Measurements from ENCODE around the gene PEX11B. TPM values are rescaled to one million over a fixed set of nuclear protein-coding genes. Genes with fewer than 3 reads are reported as not detected.

The PEX11B gene
- total and polyA plus RNA-seq, 2 donors (not counting 3 experiments of a cell fraction or from before 2014, with no cell fraction given): 30.5 to 42.5 TPM

DNA sequence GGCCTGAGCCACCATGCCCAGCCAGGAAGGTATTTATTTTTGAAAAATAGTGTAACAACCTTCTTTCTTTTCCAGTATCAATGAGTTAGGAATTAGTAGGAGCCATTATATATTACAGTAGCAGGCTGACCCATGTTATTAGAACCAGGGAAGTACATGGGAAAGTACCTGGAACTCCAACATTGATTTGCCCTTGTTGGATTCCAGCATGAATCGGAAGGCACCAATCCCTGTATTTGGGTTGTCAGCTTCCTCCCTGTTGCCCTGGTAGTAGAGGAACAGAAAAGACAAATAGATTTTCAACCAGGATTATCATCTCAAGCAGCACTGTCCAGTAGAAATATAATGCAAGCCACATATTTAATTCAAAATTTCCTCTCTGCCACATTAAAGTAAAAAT lies 18.9 kb upstream of the PEX11B start:
- no peak for DNase-seq (ENCODE audit: low read depth, low spot score)
- FAIRE-seq: no peak
- H3K4me3 ChIP-seq (replicated peaks in 1 of 3; ENCODE audit: insufficient read depth in 1 of 3, low read depth in 1 of 3, low read length in 3 of 3): no peak overlapping the region
- no peaks in the 10 kb centered on the region for H3K27me3 ChIP-seq (ENCODE audit: control insufficient read depth in 2 of 2, insufficient read depth in 2 of 2, low read length in 2 of 2)
- no peak overlapping the region for H3K27ac ChIP-seq (ENCODE audit: insufficient read depth, low read depth, low read length)
- H4K20me1 ChIP-seq (replicated peaks; ENCODE audit: control insufficient read depth, extremely low read depth, insufficient read depth, low read length): no peaks in the 10 kb centered on the region
- ChIA-PET CTCF (interaction anchor here (1.5 kb wide), 1 partner anchor 92 kb away, joined by 4 read pairs; the partner anchor contains the start of gene NUDT17), POLR2A (interaction anchor here (1.0 to 1.8 kb wide), 2 partner anchors 10 to 18 kb away, joined by 3 to 5 read pairs; partner anchors contain the start of gene RBM8A)
- peaks cover 9 to 14% of the 10 kb centered on the region in 2 experiments for H3K36me3 ChIP-seq (ENCODE audit: control insufficient read depth in 2 of 2, extremely low read depth in 1 of 2, insufficient read depth in 2 of 2, low read length in 2 of 2)
- H3K9me3 ChIP-seq (replicated peaks; ENCODE audit: control insufficient read depth, insufficient read depth, low read length): no peaks in the 10 kb centered on the region
- H3K4me1 ChIP-seq (ENCODE audit: control insufficient read depth, extremely low read depth, insufficient read depth, low read length): no peaks in the 10 kb centered on the region
- no peak overlapping the region for H3K4me2 ChIP-seq (ENCODE audit: insufficient read depth, low read length)
- no peak for TF ChIP-seq FOS (IDR thresholded peaks at IDR 0.05; ENCODE audit: borderline replicate concordance, insufficient read depth, low read length)
- TF ChIP-seq MYC (IDR thresholded peaks at IDR 0.05; ENCODE audit: low read depth, low read length): no peak
- TF ChIP-seq, protein P1, sequence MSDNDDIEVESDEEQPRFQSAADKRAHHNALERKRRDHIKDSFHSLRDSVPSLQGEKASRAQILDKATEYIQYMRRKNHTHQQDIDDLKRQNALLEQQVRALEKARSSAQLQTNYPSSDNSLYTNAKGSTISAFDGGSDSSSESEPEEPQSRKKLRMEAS (IDR thresholded peaks at IDR 0.05; ENCODE audit: insufficient read depth, insufficient read length): no peak
- no peak for TF ChIP-seq GATA2 (IDR thresholded peaks at IDR 0.05; ENCODE audit: insufficient read depth, insufficient read length, low read depth, low read length)
- no peak for TF ChIP-seq EZH2 (IDR thresholded peaks at IDR 0.05; ENCODE audit: borderline replicate concordance, low read depth, low read length, severe bottlenecking)
- TF ChIP-seq POLR2A (IDR thresholded peaks at IDR 0.05; ENCODE audit: low read depth, low read length): no peak
- no peak for TF ChIP-seq POLR2AphosphoS5 (IDR thresholded peaks at IDR 0.05; ENCODE audit: insufficient read depth, low read depth, low read length)
- intact Hi-C loops (cut with micrococcal nuclease): no loop called here
- no peaks in the 10 kb centered on the region for H3K79me2 ChIP-seq (ENCODE audit: control insufficient read depth, insufficient read depth, low read length)
- H3K9me1 ChIP-seq (replicated peaks; ENCODE audit: control insufficient read depth, extremely low read depth, insufficient read depth, low read length): no peaks in the 10 kb centered on the region
- no peak overlapping the region for H3K9ac ChIP-seq (replicated peaks; ENCODE audit: extremely low read depth, insufficient read depth, low read length)
- dilution Hi-C loops (cut with MboI; ENCODE audit: extremely low pct_ligation_motif_present, low sequenced_read_pairs): no loop called here
- H2AFZ ChIP-seq (ENCODE audit: low read depth, low read length): no peak overlapping the region
- no TSS peak for BruUV-seq (replicated peaks)

DNA sequence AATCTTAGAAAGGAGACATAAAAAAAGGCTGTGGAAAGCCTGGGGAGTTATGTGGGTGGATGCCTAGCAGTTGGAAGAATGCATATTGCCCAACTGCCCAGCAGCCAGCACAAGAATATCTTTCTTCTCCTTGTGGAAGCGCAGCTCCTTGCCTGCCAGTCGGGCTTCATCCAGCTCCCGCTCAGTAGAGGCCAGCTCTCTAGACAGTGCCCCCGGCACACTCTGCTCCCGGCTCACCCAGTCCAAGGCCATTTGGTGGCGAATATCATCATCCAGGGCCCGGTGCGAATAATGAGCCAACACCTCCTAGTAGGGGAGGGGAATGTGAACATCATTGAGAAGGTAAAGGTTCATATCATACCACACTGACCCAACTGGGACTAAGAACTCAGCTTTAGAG lies 17.7 kb upstream of the PEX11B start:
- H3K9me1 ChIP-seq (replicated peaks; ENCODE audit: control insufficient read depth, extremely low read depth, insufficient read depth, low read length): no peaks in the 10 kb centered on the region
- intact Hi-C loops (cut with micrococcal nuclease) (no loop called here), dilution Hi-C loops (cut with MboI; ENCODE audit: extremely low pct_ligation_motif_present, low sequenced_read_pairs) (no loop called here)
- ChIA-PET POLR2A (interaction anchor here (1.0 to 1.8 kb wide), 2 partner anchors 9 to 19 kb away, joined by 3 to 5 read pairs; partner anchors contain the start of gene RBM8A), CTCF (interaction anchor here (1.2 kb wide), 1 partner anchor 27 kb away, joined by 3 read pairs; the partner anchor contains the start of gene ITGA10)
- H3K27ac ChIP-seq (ENCODE audit: insufficient read depth, low read depth, low read length): no peak overlapping the region
- no peak overlapping the region for H3K4me2 ChIP-seq (ENCODE audit: insufficient read depth, low read length)
- no peaks in the 10 kb centered on the region for H3K27me3 ChIP-seq (ENCODE audit: control insufficient read depth in 2 of 2, insufficient read depth in 2 of 2, low read length in 2 of 2)
- no peak for TF ChIP-seq JUN (IDR thresholded peaks at IDR 0.05; ENCODE audit: borderline replicate concordance, insufficient read depth, insufficient read length, low read depth)
- TF ChIP-seq EZH2 (IDR thresholded peaks at IDR 0.05; ENCODE audit: borderline replicate concordance, low read depth, low read length, severe bottlenecking): no peak
- no peak for TF ChIP-seq POLR2AphosphoS5 (IDR thresholded peaks at IDR 0.05; ENCODE audit: insufficient read depth, low read depth, low read length)
- TF ChIP-seq, protein P1 (IDR thresholded peaks at IDR 0.05; ENCODE audit: insufficient read depth, insufficient read length): no peak
- no peak for TF ChIP-seq GATA2 (IDR thresholded peaks at IDR 0.05; ENCODE audit: insufficient read depth, insufficient read length, low read depth, low read length)
- no peak for TF ChIP-seq FOS (IDR thresholded peaks at IDR 0.05; ENCODE audit: borderline replicate concordance, insufficient read depth, low read length)
- no peak for TF ChIP-seq POLR2A (IDR thresholded peaks at IDR 0.05; ENCODE audit: low read depth, low read length)
- no peak for TF ChIP-seq MYC (IDR thresholded peaks at IDR 0.05; ENCODE audit: low read depth, low read length)
- TF ChIP-seq, protein P2, sequence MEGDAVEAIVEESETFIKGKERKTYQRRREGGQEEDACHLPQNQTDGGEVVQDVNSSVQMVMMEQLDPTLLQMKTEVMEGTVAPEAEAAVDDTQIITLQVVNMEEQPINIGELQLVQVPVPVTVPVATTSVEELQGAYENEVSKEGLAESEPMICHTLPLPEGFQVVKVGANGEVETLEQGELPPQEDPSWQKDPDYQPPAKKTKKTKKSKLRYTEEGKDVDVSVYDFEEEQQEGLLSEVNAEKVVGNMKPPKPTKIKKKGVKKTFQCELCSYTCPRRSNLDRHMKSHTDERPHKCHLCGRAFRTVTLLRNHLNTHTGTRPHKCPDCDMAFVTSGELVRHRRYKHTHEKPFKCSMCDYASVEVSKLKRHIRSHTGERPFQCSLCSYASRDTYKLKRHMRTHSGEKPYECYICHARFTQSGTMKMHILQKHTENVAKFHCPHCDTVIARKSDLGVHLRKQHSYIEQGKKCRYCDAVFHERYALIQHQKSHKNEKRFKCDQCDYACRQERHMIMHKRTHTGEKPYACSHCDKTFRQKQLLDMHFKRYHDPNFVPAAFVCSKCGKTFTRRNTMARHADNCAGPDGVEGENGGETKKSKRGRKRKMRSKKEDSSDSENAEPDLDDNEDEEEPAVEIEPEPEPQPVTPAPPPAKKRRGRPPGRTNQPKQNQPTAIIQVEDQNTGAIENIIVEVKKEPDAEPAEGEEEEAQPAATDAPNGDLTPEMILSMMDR (IDR thresholded peaks at IDR 0.05; ENCODE audit: extremely low read depth in 1 of 2, insufficient read depth in 1 of 2, low read depth in 1 of 2, low read length in 2 of 2): no peak
- H3K9ac ChIP-seq (replicated peaks; ENCODE audit: extremely low read depth, insufficient read depth, low read length): no peak overlapping the region
- no peaks in the 10 kb centered on the region for H4K20me1 ChIP-seq (replicated peaks; ENCODE audit: control insufficient read depth, extremely low read depth, insufficient read depth, low read length)
- H3K9me3 ChIP-seq (replicated peaks; ENCODE audit: control insufficient read depth, insufficient read depth, low read length): no peaks in the 10 kb centered on the region
- H2AFZ ChIP-seq (ENCODE audit: low read depth, low read length): no peak overlapping the region
- FAIRE-seq: no peak
- H3K4me3 ChIP-seq (replicated peaks in 1 of 3; ENCODE audit: insufficient read depth in 1 of 3, low read depth in 1 of 3, low read length in 3 of 3): no peak overlapping the region
- BruUV-seq (replicated peaks): no TSS peak
- H3K36me3 ChIP-seq (ENCODE audit: control insufficient read depth in 2 of 2, extremely low read depth in 1 of 2, insufficient read depth in 2 of 2, low read length in 2 of 2): peaks cover 10 to 14% of the 10 kb centered on the region in 2 experiments
- no peak for DNase-seq (ENCODE audit: low read depth, low spot score)
- no peaks in the 10 kb centered on the region for H3K4me1 ChIP-seq (ENCODE audit: control insufficient read depth, extremely low read depth, insufficient read depth, low read length)
- H3K79me2 ChIP-seq (ENCODE audit: control insufficient read depth, insufficient read depth, low read length): no peaks in the 10 kb centered on the region

Measured in endothelial cell of umbilical vein (primary cell).